ENCODE results near the gene CRAT.

CRAT gene

DNA sequence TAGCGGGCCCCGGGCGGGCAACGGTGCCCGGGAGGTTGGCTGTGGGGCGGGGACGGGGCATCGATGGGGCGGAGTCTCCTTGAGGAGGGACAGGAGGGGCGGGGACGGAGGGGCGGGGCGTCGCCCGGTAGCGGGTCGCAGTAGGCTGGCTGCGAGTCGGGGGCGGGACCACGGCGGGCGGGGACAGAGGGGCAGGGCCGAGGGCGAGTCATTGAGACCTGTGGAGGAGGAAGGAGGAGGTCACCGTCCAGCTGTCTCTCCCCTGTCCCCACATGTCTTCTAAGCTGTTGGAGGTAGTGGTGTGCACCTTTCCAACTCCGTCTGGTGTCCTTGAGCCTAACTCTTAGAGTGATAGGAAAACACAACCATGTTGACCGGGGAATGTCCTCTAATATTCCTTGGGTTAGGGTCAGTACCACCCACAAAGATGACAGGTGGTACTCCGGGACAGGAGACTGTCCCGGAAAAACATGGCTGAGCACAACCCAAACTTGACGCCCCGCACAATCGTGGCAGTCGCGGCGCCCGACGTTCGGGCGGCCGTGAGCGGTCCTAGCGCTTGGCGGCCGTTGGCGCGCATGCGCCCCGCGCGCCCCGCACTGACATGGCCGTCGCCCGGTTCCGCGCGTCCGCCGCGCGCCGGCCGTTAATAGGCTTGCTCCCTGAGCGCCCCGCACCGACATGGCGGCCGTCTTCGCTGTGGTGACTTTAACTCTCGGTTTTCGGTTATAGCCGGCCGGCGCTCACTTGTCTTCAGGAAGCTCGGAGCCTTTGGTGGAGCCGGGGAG is at the start of gene CRAT, which contains the start of gene PTPA:
TSS of gene CRAT (minus strand) at position 54 of the 788 bp plus-strand sequence. CDS start 284 bp downstream, outside the sequence.
TSS of gene PTPA (plus strand) at position 676 of the 788 bp plus-strand sequence. CDS start 186 bp downstream, outside the sequence.
- peak; percentile 96 for DNase-seq (ENCODE audit: low read depth in 2 of 2)

DNA sequence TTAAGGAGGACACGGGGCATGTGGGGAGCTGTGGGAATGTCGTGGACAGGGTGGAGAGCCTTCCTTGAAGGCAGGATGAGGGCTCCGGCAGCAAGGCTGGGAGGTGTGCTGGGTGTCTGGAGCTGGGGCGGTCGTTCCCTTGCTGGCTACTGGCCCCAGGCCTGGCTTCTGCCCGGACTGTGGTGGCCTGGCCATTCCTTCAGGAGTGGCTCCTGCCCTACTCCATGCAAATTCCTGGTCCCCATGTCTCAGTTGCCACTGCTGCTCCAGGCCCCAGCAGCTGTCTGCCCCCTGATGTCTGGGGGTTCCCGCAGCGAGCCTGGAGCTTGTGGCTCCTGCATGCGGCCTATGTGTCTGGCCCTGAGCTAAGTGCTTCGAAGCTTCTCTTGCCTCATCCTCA is 45.6 kb upstream of the CRAT start:
- DNase-seq (ENCODE audit: low read depth in 2 of 2): no peak

DNA sequence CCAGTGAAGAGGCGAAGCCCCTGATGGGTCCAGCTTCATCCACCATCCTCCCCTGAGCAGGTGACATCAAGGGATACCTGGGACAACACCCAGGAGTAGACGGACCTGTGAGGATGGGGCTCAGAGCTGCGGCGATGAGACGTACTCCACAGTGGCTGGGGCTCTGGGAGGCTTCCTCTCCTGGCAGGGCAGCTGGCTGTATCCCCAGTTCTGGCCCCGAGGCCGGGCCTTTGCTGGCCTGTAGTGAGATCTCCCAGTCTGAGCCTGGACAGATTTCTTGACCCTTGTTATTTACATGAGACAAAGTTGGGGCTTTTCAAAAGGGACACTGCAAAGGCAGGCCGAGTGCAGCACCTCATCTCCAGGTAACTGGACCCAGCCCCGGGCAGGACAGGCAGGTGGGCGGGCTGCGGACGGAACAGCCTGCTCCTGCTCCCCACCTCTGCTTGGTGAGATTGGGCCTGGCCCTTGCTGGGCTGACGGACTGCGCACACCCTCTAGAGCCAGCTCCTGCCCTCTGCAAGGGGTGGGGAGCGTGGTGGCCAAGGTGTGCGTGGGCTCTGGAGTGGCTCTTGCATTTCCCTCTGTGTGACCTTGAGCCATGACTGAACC is 44.4 kb upstream of the CRAT start:
- no peak for DNase-seq (ENCODE audit: low read depth in 2 of 2)

DNA sequence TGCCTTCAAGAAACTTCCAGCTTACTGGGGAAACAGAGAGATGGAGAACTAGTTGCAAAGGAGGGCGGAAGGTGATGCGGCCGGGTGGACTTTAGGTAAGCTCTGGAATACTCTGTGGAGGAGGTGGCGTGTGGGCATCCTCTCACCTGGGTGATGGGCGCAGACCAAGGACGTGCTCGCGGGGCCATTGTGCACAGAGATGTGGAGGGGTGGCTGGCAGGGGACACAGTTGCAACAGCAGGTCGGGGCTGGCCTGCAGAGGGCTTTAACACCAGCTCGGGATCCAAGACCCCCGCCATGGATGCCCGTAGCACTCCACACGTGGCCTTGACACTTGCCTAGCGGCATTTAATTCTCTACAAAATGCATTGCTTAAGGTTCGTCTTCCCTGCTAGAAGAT is 40.9 kb upstream of the CRAT start:
- DNase-seq (ENCODE audit: low read depth in 2 of 2): no peak

DNA sequence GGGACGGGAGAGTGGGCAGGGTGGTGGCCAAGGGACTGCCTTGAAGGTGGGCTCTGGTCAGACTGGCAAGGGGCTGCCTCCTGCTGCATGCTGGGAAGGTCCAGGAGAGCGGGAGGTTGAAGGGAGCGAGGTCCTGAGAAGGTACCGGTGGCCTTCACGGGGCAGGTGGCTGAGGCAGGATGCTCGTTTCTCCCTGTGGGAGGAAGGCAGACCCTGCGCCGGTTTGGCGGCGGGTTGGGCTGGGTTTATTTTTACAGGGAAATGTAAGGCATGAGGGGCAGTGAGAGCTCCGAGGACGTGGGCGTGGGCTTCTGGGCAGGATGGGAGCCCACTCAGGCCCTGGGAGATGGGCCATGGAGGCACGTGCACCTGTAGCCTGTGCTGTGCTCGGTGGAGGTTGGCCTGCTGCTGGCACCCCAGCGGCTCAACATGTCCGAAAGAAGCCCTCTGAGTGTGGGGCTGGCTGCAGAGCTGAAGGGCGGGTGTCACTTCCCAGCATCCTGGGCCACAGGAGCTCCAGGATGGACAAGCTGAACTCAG is 40.1 kb upstream of the CRAT start:
- no peak for DNase-seq (ENCODE audit: low read depth in 2 of 2)

DNA sequence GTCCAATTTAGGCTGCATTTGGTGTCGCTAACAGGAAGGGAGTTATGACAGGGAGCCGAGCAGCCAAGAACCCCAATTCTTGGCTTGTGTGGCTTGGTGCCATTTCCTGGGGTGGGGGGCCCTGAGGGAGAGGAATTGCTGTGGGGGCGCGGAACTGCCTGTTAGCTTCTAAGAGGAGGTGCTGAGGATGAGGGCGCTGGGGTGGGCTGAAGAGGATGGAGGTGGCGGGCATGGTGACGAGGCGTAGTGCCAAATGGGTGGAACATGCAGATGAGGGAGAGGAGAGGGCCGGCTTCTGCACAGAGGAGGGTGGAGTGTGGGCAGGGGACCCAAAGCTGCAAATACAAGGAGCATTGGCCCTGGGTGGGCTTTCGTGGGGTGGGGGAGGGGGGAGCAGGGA is 39.5 kb upstream of the CRAT start:
- no peak for DNase-seq (ENCODE audit: low read depth in 2 of 2)

DNA sequence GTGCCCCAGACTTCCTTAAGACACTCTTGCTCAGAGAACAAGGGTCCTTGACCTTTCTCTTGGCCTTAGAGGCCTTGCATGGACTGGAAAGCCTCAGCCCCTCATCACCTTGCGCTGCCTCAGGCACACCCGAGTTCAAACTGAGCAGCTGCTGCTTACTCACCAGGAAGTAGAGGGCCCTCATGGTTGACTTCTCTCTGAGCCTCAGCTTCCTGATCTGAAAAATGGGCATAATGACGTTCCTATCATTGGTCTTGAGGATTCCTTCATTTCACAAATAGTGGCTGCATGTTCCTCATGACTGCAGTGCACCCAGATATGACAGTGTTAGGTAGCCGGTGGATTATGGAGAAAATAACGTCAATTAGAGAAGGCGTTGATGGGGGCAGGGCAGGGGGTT is 38.8 kb upstream of the CRAT start:
- DNase-seq (ENCODE audit: low read depth in 2 of 2): no peak

DNA sequence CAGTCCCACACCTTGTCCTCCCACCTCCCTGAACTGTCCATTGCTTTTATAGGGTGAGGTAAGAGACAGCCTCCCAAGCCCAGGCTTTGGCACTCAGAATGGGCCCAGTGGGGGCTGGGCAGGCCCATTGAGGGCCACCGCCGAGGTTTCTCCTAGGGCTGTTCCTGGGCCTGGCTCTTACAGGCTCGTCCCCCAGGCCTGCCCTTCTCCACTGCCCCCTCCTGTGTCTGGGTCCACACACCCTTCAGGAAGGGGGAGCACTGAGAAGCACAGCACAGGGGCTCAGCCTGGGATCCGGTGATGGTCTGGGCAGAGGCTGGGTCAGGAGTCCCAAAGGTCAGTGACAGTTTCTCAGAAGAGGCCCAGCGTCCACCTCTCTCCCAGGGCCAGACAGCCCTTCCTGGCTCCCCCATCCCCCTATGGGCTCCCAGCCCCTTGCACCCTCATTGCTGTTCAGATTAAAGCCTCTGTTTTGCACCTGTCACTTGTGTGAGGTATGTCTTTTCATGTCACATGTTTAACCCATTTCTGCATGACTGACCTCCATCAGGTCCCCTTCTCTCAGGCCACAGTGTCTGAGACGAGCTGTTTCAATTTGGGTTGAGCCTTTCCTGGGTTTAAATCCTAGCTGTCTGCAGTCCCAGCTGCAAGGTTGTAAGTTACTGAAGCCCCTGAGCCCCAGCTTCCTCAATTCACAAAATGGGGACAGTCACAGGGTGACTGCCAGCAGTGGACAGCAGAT is 38.0 kb upstream of the CRAT start:
- DNase-seq (ENCODE audit: low read depth in 2 of 2): no peak

DNA sequence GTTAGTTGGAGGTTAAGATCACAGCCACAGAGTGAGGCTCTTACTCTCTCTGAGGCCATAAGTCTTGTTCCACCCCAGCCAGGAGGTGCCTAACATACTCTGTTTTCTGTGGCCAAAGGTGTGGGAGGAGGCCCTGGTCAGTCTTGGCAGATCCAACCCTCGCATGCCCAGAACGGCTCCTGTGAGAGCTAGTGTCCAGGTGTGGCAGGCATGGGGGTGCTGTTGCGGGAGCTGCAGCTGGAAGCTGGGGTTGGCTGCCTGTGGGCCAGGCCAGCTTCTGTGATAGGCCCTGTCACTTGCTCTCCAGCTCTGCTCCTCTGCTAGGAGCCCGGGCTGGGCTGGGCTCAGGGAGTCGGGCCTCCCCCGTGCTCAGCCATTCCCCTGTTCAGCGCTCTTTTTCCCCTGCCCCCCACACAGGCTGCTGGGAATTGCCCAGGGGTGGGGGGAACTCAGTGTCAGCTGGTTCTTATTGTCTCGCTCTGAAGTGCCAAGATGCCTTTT is 35.9 kb upstream of the CRAT start:
- no peak for DNase-seq (ENCODE audit: low read depth in 2 of 2)

DNA sequence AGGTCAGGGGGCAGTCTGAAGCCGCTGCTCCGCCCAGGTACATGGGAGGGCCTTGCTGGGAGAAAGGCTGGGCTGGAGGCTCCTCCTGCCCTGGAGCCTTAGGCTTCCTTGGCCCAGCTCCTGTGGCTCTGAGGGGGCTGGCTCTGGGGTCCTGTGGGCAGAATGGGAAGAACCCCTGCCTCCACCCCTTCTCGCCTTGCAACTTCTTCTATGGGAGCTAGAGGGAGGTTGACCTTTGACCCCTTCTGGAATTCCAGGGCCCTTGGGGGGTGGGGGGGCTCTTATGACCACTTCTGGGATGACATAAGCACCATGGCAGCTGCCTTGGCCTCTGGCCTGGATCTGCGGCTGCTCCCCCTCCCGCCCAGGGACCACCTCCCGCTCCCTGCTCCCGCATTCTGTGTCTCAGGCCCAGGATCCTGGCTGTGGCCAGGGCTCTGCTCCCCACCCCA is 35.3 kb upstream of the CRAT start:
- no peak for DNase-seq (ENCODE audit: low read depth in 2 of 2)

DNA sequence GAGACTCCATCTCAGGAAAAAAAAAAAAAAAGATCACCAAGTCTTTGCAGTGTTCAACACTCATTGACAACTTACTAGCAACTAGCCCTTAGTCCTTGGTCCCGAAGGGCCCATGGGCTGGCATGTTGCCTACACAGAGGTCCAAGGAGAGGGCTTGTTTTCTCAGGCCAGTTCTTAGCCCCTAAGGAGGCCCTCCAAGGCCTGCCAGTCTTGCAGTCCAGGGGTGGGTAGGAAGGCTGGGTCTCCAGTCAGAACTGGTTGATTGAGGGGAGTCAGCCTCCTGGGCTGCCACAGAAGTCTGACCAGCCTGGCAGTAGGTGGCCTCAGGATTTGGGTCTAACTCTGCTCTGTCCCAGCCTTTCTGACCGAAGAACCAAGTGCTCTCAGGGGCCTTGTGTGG is 34.7 kb upstream of the CRAT start:
- DNase-seq (ENCODE audit: low read depth in 2 of 2): no peak

DNA sequence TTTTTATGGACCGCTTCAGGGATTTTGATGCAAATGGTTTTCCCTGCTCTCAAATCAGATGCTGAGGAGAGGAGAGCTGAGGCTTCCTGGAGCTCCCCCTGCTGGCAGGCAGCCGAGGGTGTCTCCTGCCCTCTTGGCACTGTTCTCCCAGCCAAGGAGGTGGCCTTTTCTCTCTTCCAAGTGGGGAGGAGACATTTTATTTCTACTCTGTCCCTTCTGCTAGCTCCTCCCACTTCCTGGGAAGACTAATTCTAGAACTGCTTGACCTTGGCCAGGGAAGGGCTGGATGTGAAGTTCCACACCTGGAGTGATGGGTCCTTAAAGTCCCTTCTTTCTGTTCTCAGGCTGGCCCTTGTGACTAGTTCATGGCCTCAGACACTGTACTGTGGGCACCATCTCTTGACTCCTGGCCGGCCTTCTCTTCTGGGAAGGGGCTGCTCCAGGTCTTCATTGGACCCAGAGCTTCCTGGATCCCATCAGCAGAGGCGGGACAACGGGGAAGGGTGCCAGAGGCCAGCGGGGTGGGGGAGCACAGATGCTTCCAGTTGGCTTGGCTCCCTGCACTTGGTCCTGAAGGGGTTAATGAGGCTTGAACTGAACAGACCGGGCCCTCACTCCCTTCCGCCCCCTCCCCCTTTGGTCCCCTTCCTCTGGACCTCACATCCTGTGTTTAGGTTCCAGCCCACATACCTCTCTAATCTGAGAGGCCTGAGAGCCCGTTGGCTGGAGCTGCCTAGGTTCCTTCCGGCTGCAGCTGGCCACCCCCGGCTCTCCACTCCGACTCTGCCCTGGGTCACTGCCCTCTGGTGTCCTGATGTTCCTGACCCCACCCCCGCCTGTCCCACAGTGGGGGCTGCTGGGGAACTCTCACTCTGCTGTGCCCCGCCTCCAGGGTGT is 32.7 kb upstream of the CRAT start:
- DNase-seq (ENCODE audit: low read depth in 2 of 2): peak; percentile 65 to 74

DNA sequence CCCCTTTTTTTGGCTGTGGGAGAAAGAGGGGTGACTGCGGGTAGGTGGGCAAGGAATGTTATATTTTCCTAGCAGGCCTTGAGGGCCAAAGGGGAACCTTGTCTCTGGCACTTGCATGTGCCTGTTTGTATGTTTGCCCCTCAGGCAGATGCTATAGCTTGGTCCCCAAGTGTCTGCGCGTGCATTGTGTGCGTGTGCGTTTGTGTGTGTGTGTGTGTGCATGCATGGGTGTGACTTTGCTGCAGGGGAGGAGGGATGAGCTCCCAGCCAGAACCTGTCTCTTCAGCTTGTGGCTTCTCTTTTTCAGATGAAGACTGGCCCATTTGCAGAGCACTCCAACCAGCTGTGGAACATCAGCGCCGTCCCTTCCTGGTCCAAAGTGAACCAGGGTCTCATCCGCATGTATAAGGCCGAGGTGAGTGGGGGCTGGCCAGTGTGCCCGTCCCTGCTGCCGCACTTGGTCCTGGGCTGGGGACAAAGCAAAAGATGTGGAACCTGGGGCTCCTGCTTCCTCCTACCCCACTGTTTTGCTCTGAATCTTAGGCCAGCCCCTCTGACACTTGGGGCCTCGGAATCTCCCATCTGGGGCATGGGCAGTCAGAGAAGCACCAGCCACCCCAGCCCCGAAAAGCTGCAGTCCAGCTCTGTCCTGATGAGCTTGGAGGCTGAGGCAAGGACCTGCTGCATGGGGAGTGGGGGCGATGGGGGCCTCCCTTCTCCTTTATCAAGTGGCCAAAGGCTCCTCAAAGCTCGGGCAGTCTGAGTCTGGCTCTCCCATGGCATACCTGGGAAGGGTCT is 31.7 kb upstream of the CRAT start:
- no peak for DNase-seq (ENCODE audit: low read depth in 2 of 2)

DNA sequence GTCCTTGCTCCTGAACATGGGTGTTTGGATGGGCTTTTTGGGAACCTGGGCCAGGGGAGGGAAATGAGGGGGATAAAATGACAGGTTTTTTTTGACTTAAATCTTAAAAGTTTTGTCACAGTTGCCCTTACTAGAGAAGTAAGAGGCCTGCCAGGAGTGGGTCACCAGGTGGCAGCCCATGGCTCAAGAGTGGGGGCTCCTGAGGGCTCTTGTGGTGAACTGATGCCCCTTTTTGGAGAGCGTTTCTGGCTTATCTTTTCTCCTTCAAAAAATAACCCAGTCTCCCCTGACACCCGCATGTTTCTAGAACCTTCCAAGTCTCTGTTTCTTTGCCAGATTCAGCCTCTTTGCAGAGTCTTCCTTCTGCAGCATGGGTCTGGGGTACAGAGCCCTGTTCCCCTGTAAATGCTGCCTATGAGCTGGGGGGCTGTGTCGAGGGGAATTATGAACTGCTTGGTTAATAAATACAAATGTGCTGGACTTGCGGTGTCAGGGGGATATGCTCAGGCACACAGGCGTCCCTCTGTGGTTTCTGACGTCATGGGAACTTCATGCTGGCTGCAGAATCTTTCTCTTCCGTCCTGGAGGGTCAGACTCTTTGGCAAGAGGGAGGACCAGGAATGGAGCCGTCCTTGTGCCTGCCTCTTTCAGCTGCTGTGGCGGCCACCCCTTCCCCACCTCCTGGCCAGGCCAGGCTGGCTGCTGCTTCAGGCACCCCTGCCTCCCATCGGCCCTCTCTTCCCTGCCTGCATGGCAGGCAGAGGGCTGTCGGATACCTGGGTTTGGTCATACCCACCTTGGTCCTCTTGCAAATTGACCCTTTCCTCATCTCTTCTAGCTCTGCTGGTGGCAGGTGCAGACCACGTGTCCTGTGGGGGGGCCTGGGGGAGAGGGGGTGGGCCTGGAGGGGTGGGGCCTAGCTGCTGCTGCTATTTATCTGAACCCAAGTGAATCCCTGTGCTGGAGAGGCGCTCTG is 30.8 kb upstream of the CRAT start:
- no peak for DNase-seq (ENCODE audit: low read depth in 2 of 2)

DNA sequence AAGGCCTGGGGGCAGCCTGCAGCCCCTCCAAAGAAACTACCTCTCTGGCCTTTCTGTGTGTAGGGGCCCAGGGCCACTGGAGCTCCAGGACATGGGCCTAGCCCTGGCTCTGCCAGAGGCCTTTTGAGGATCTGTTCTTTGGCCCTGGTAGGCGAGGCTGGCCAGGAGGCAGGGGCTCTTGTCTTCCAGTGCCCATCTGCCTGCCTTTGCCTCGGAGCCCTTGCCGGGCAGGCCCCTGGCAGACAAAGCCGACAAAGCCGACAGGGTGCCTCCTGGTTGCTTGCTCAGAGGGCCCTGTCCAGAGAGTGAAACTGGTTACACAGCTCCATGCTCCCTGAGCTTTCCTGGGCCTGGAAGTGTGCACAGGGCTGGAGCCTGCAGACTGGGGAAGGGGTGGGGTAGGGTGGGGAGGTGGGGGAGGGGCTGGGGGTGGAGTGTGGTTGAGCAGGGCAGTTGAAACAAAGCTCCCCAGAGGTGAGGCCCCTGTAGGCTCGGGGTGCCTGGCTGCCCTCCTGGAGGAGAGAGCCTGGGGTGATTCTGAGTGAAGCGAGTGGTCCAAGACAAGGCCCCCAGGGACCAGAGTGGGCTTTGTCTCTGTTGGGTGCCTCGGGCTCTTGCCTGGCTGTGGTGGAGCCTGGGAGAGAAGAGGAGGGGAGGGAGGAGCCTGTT is 29.9 kb upstream of the CRAT start:
- no peak for DNase-seq (ENCODE audit: low read depth in 2 of 2)

DNA sequence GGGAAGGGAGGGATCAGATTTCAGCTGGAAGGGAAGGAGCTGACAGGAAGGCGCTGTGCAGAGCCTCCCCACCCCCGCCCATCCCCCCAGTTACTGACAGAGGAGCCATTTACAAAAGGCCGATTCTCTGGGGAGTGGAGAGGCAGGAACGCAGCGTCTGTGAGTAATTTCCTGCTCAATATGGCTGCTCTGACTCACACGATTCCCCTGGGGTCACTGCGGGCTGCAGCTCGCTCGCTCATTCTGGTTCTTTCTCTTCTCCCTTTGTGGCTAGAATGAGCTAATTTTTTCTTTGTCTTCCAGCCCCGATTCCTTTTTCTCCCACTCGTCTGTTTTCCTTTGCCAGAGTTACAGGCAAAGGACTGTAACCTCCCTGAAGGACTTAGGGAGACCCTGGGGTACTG is 29.4 kb upstream of the CRAT start:
- peak; percentile 66 to 72 for DNase-seq (ENCODE audit: low read depth in 2 of 2)

DNA sequence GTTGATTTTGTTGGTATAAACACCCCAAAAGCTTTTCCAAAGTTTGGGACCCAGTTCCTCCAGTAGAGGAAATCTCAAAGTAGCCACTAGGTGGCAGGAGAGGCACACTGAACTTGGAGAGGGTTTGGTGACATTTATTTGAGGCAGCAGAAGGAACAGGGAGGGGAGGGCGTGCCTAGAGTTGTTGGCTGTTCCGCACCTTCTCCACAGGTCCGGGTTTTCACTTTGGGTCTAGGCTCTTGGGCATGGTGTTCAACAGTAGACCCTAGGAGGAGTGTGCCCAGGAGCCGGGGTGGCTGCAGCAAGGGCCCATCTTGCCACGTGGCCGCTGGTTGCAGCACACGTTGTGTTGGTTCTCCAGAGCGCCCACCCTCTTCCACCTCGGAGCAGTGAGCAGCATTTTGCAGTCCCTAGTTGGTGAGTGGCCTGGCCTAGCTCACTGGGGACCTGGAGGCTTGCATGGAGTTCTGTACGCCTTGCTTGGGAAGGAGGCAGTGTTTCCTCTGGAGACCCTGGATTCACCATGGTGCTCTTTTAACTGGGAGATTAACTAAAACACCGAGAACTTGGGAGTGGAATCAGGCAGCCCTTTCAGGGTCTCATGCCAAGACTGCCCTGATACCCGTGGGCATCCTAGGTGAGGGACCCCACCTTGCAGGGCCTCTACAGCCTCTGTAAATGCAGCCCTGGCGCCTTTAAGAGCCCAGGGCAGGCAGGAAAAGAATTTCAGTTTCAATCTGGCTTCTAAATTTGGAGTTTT is 28.8 kb upstream of the CRAT start:
- DNase-seq (ENCODE audit: low read depth in 2 of 2): peak; percentile 46 to 70

Data from activated CD4-positive, alpha-beta T cell treated with anti-CD3 and anti-CD28 coated beads for 24 hours (primary cell).